Trophoblast cell (in vitro differentiated cells and primary cell): Measurements from ENCODE around the gene IL4I1.

Experiments
- DNase-seq, 2 donors: peaks; one replicate each; pipeline ENCODE4 v3.0.0-alpha.2; 2016
- H2AFZ ChIP-seq: 2 replicates; pipeline ENCODE4 v1.6.1; 2013; ENCODE audit warnings: low read length, moderate library complexity, mild to moderate bottlenecking; ENCODE audit not compliant: insufficient read depth, poor library complexity
- H2AK5ac ChIP-seq: 2 replicates; pipeline ENCODE4 v1.6.1; 2013; ENCODE audit warnings: mild to moderate bottlenecking, low read length
- H2BK120ac ChIP-seq: 2 replicates; pipeline ENCODE4 v1.6.1; 2013; ENCODE audit warnings: low read length, mild to moderate bottlenecking, moderate library complexity; ENCODE audit not compliant: insufficient read depth, poor library complexity
- H2BK12ac ChIP-seq: 2 replicates; pipeline ENCODE4 v1.6.1; 2013; ENCODE audit warnings: mild to moderate bottlenecking, low read length, moderate library complexity
- H2BK5ac ChIP-seq: 2 replicates; pipeline ENCODE4 v1.6.1; 2013; ENCODE audit warnings: low read length, low read depth, moderate library complexity, mild to moderate bottlenecking; ENCODE audit not compliant: poor library complexity
- H3K14ac ChIP-seq: 2 replicates; pipeline ENCODE4 v1.6.1; 2013; ENCODE audit warnings: mild to moderate bottlenecking, low read length
- H3K18ac ChIP-seq: 2 replicates; pipeline ENCODE4 v1.6.1; 2013; ENCODE audit warnings: mild to moderate bottlenecking, low read length
- H3K23ac ChIP-seq: 2 replicates; pipeline ENCODE4 v1.6.1; 2013; ENCODE audit warnings: low read length
- H3K27ac ChIP-seq: 2 replicates; pipeline ENCODE4 v1.5.1; 2013; ENCODE audit warnings: low read depth, mild to moderate bottlenecking, inconsistent platforms, low read length, moderate library complexity
- H3K27me3 ChIP-seq: 2 replicates; pipeline ENCODE4 v1.6.1; 2013; ENCODE audit warnings: inconsistent platforms, mild to moderate bottlenecking, low read length, moderate library complexity; ENCODE audit not compliant: insufficient read depth
- H3K36me3 ChIP-seq, 2 experiments: 1 replicate in 1 of 2; 2 replicates in 1 of 2; pipeline ENCODE4 v1.6.1; 2013; ENCODE audit warnings: low read length in 2 of 2, mild to moderate bottlenecking in 2 of 2, moderate library complexity in 1 of 2; ENCODE audit not compliant: insufficient read depth in 2 of 2, control insufficient read depth in 1 of 2
- H3K4ac ChIP-seq: 2 replicates; pipeline ENCODE4 v1.6.1; 2013; ENCODE audit warnings: low read depth, mild to moderate bottlenecking, low read length, moderate library complexity
- H3K4me1 ChIP-seq, 2 experiments: 1 replicate in 1 of 2; 2 replicates in 1 of 2; pipeline ENCODE4 v1.6.1; 2013; ENCODE audit warnings: low read length in 2 of 2, mild to moderate bottlenecking in 2 of 2, moderate library complexity in 1 of 2; ENCODE audit not compliant: insufficient read depth in 2 of 2, control insufficient read depth in 1 of 2
- H3K4me2 ChIP-seq: 2 replicates; pipeline ENCODE4 v1.6.1; 2013; ENCODE audit warnings: inconsistent platforms, mild to moderate bottlenecking, low read length, moderate library complexity
- H3K4me3 ChIP-seq: 2 replicates; pipeline ENCODE4 v1.5.1; 2013; ENCODE audit warnings: mild to moderate bottlenecking, low read depth, low read length, inconsistent platforms
- H3K79me1 ChIP-seq: one replicate; pipeline ENCODE4 v1.6.1; 2013; ENCODE audit warnings: low read length
- H3K79me2 ChIP-seq: 2 replicates; pipeline ENCODE4 v1.6.1; 2013; ENCODE audit warnings: low read length, mild to moderate bottlenecking; ENCODE audit not compliant: control insufficient read depth, insufficient read depth, poor library complexity
- H3K9ac ChIP-seq: 2 replicates; pipeline ENCODE4 v1.6.1; 2013; ENCODE audit warnings: mild to moderate bottlenecking, low read length
- H3K9me3 ChIP-seq: 2 replicates; pipeline ENCODE4 v1.6.1; 2013; ENCODE audit warnings: low read depth, mild to moderate bottlenecking, control low read depth, inconsistent platforms, low read length; ENCODE audit not compliant: insufficient read depth
- H4K12ac ChIP-seq: 2 replicates; pipeline ENCODE4 v1.6.1; 2013; ENCODE audit warnings: low read depth, mild to moderate bottlenecking, low read length, moderate library complexity
- H4K8ac ChIP-seq: 2 replicates; pipeline ENCODE4 v1.6.1; 2013; ENCODE audit warnings: low read depth, mild to moderate bottlenecking, low read length, moderate library complexity
- H4K91ac ChIP-seq: one replicate; pipeline ENCODE4 v1.6.1; 2013; ENCODE audit warnings: low read depth, mild to moderate bottlenecking, low read length, moderate library complexity
- WGBS: extraction: QIAGEN DNeasy Blood & Tissue Kit; methylation state at CpG from one replicate; pipeline ENCODE4 v1.1.7; 2013; ENCODE audit warnings: missing lambda C conversion rate; ENCODE audit not compliant: insufficient read length, insufficient coverage; ENCODE audit errors: extremely low coverage; 5-methylcytosine and 5-hydroxymethylcytosine counted together

The IL4I1 gene

DNA sequence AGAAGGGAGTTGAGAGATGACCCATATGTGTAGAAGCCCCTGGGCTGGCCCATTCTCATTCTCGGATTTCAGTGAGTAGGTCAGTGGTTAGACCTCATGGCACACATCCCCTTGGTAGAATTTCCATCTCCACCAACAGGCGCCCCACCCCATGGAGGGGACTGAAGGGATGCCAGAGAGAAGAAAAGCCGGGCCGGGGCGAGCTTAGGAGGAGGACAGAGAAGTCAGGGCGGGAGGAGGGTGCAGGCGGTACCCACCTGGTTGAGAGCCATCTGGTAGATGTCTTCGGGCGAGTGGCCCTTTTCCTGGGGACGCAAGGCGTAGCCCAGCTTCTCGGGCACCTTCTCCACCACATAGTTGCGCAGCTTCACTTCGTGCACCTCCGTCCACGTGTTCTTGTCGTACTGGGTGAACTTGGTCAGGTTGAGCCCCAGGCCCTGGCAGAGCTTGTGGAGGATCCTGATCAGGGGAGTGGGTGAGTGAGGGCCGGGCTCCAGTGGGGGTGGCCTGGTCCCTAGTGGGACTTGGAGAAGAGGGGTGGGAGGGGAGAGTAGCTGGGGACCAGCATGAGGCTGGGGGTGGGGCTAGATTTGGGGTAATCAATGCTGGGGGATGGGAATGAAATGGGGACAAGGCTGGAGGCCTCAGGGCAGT lies 2.5 kb downstream of the IL4I1 start:
- no peak overlapping the region for H3K14ac ChIP-seq
- no peak overlapping the region for H2AFZ ChIP-seq
- H2BK12ac ChIP-seq, result no peak overlapping the region
- no peak overlapping the region for H3K4ac ChIP-seq
- no peak overlapping the region for H3K4me2 ChIP-seq
- no CpG with 5 or more reads among the region's 18 CpGs for WGBS
- no peak overlapping the region for H4K12ac ChIP-seq
- H2BK5ac ChIP-seq, result no peak overlapping the region
- no peaks in the 10 kb centered on the region for H3K79me1 ChIP-seq
- H3K18ac ChIP-seq, result no peak overlapping the region
- no peak overlapping the region for H4K91ac ChIP-seq
- no peaks in the 10 kb centered on the region for H3K36me3 ChIP-seq
- H3K23ac ChIP-seq, result no peak overlapping the region
- no peak overlapping the region for H3K9ac ChIP-seq
- H4K8ac ChIP-seq, result no peak overlapping the region
- no peaks in the 10 kb centered on the region for H3K79me2 ChIP-seq
- no peak overlapping the region for H2AK5ac ChIP-seq
- H3K4me3 ChIP-seq, result no peak overlapping the region
- DNase-seq, result no peak
- peaks cover 3 to 8% of the 10 kb centered on the region in 2 experiments for H3K4me1 ChIP-seq
- H3K27me3 ChIP-seq, result no peaks in the 10 kb centered on the region
- H3K9me3 ChIP-seq, result peaks cover 12% of the 10 kb centered on the region
- no peak overlapping the region for H3K27ac ChIP-seq
- H2BK120ac ChIP-seq, result no peak overlapping the region

DNA sequence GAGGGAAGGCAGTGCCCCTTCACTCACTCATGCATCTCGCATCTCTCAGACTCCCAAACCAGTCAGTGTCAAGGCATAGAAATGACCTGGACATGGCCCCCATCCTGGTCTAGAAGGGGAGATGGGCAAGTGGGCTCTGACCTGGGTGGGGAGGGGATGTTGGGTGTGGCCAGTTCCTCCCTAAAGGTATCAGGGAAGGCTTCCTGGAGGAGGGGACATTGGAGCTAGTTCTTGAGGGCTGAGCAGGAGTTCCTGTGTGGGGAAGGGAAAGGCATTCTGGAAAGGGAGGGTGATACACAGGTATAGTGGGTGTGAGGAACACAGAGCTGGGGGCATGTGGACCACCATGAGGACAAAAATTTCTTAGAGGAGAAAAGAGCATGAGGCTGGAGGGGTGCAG lies 4.0 kb downstream of the IL4I1 start:
- Histone ChIP-seq H4K12ac (no peak overlapping the region), H3K4me1 (peaks cover 3 to 8% of the 10 kb centered on the region in 2 experiments), H3K4me3 (no peak overlapping the region), H3K23ac (no peak overlapping the region), H3K36me3 (peaks cover 0 to 3% of the 10 kb centered on the region in 2 experiments), H2BK120ac (no peak overlapping the region), H4K91ac (no peak overlapping the region), H2BK12ac (no peak overlapping the region), H2AK5ac (no peak overlapping the region), H3K9ac (no peak overlapping the region), H3K4ac (no peak overlapping the region), H2BK5ac (no peak overlapping the region), H4K8ac (no peak overlapping the region), H3K27ac (no peak overlapping the region), H2AFZ (no peak overlapping the region), H3K9me3 (peaks cover 15% of the 10 kb centered on the region), H3K4me2 (no peak overlapping the region), H3K79me2 (no peaks in the 10 kb centered on the region), H3K27me3 (no peaks in the 10 kb centered on the region), H3K18ac (no peak overlapping the region), H3K79me1 (no peaks in the 10 kb centered on the region), H3K14ac (no peak overlapping the region)
- no CpG with 5 or more reads among the region's 1 CpG for WGBS
- DNase-seq, result no peak

DNA sequence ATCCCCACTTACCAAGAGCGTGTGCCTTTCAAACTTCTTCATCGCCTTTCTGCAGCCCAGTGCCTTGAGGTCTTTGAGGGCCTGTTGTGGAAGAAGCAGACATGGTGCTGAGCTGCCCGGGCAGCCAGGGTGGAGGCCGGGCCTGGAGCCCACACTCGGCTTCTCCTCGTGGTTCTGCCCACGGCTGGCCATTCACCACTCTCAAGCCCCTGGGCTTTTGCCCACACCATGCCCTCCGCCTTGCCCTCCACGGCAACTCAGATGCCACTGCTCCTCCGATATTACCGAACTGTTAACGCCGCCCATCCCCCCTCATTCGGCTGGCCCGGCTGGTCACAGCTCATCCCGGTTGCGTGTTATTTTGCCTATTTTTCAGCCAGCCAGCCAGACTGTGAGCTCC lies 5.3 kb downstream of the IL4I1 start:
- no peak for DNase-seq
- H3K9me3 ChIP-seq, result peaks cover 15% of the 10 kb centered on the region
- no peaks in the 10 kb centered on the region for H3K79me1 ChIP-seq
- no peak overlapping the region for H3K4me3 ChIP-seq
- H3K23ac ChIP-seq, result no peak overlapping the region
- no peak overlapping the region for H2AFZ ChIP-seq
- H4K12ac ChIP-seq, result no peak overlapping the region
- no peak overlapping the region for H3K4me2 ChIP-seq
- no peak overlapping the region for H2BK5ac ChIP-seq
- no peaks in the 10 kb centered on the region for H3K79me2 ChIP-seq
- no peak overlapping the region for H3K27ac ChIP-seq
- H2BK120ac ChIP-seq, result no peak overlapping the region
- peaks cover 3 to 8% of the 10 kb centered on the region in 2 experiments for H3K4me1 ChIP-seq
- no peak overlapping the region for H4K91ac ChIP-seq
- H3K14ac ChIP-seq, result no peak overlapping the region
- no peak overlapping the region for H3K9ac ChIP-seq
- no peaks in the 10 kb centered on the region for H3K27me3 ChIP-seq
- H2BK12ac ChIP-seq, result no peak overlapping the region
- peaks cover 5 to 6% of the 10 kb centered on the region in 2 experiments for H3K36me3 ChIP-seq
- no peak overlapping the region for H4K8ac ChIP-seq
- no peak overlapping the region for H3K18ac ChIP-seq
- no peak overlapping the region for H2AK5ac ChIP-seq
- WGBS, result no CpG with 5 or more reads among the region's 17 CpGs
- H3K4ac ChIP-seq, result no peak overlapping the region

DNA sequence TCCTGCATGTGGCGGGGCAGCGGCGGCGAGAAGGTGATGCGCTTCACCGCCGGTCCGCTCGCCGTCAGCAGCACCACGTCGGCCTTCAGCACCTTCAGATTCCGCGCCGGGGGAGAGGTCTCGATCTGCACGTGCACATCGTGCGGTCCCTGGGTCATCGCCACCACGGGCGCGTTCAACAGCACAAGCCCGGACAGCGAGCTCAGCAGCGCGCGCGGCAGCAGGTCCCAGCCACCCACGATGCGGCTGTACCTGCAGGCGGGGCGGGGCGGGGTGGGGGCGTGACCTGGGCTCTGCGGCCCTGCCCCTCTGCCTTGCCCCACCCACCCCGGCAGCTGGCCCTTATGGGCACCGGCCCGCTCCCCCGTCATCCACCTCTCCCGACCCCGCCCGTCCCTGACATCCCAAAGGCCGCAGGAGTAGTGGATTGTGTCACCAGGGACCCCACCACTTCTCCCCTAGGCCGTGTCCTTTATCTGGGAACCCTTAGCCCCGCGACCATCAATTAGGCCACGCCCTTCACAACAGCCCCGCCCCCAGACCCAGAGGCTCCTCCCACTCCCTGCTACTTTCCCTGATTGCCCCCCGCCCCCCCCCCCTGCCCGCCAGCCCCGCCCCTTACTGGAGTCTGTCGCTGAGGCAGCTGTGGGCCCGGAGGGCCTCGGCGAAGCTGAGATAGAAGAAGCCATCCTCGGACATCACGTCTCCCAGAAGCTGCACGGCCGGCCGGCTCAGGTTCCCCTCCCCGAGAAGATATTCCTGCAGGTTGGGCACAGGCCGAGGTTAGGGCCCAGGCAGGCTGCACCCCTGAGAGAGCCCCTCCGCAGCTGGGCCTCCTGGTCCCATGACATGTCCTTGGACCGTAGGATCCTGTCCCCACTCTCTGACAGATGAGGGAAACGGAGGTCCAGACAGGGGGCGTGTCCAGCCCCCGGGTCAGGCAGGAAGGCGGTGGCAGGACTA lies 6.1 kb downstream of the IL4I1 start:
- Histone ChIP-seq H3K79me1 (no peaks in the 10 kb centered on the region), H3K4me1 (peaks cover 3 to 8% of the 10 kb centered on the region in 2 experiments), H4K91ac (no peak overlapping the region), H3K27me3 (no peaks in the 10 kb centered on the region), H2BK12ac (no peak overlapping the region), H2AFZ (peak overlapping the region; percentile 57), H3K9me3 (peaks cover 15% of the 10 kb centered on the region), H3K9ac (no peak overlapping the region), H2AK5ac (no peak overlapping the region), H3K23ac (no peak overlapping the region), H3K79me2 (no peaks in the 10 kb centered on the region), H4K12ac (no peak overlapping the region), H4K8ac (no peak overlapping the region), H3K18ac (no peak overlapping the region), H2BK5ac (no peak overlapping the region), H3K27ac (no peak overlapping the region), H3K4me3 (peak overlapping the region; percentile 26), H3K4ac (no peak overlapping the region), H3K36me3 (peaks cover 5 to 6% of the 10 kb centered on the region in 2 experiments), H3K14ac (no peak overlapping the region), H3K4me2 (peak overlapping the region; percentile 51), H2BK120ac (no peak overlapping the region)
- no CpG with 5 or more reads among the region's 69 CpGs for WGBS
- DNase-seq, result peak; percentile 58 to 67
